Measurements from ENCODE around the gene CRYBA2.

GRCh38 chr2:219003979-219004378, 10.8 kb upstream of the CRYBA2 start:
- TF ChIP-seq CTCF (IDR thresholded peaks at IDR 0.05) (no peak), POLR2A (IDR thresholded peaks at IDR 0.05) (no peak)

Data from lower leg skin (tissue), 3 donors.